CD4-positive, alpha-beta T cell treated with Interleukin-4 for 4 hours (primary cell): ENCODE results near the gene DCC.

Source experiments
- DNase-seq: peaks from one replicate; pipeline ENCODE4 v3.0.0-alpha.2; 2020

Gene DCC

GRCh38 chr18:52950155-52950554 is 610.2 kb downstream of the DCC start:
- no peak for DNase-seq

- no peak for DNase-seq
Observed at GRCh38 chr18:52953387-52953786, 613.4 kb downstream of the DCC start.

- DNase-seq, result no peak
Observed at GRCh38 chr18:52963481-52963880, 623.5 kb downstream of the DCC start.

GRCh38 chr18:52970686-52971085 is 630.7 kb downstream of the DCC start:
- DNase-seq, result no peak

- DNase-seq, result no peak
Observed at GRCh38 chr18:52971097-52971496, 631.1 kb downstream of the DCC start.

GRCh38 chr18:52979892-52980291 is 639.9 kb downstream of the DCC start:
- no peak for DNase-seq

- no peak for DNase-seq
Observed at GRCh38 chr18:52991246-52991645, 651.2 kb downstream of the DCC start.

GRCh38 chr18:52992041-52992440 is 652.0 kb downstream of the DCC start:
- DNase-seq, result no peak

GRCh38 chr18:52995875-52996274 is 655.9 kb downstream of the DCC start:
- DNase-seq, result no peak

GRCh38 chr18:52999633-53000032 is 659.6 kb downstream of the DCC start:
- no peak for DNase-seq

- DNase-seq, result no peak
Observed at GRCh38 chr18:53004798-53005197, 664.8 kb downstream of the DCC start.

GRCh38 chr18:53018791-53019190 is 678.8 kb downstream of the DCC start:
- no peak for DNase-seq

GRCh38 chr18:53025247-53025646 is 685.2 kb downstream of the DCC start:
- DNase-seq, result no peak

- DNase-seq, result no peak
Observed at GRCh38 chr18:53028565-53028964, 688.6 kb downstream of the DCC start.

GRCh38 chr18:53033128-53033527 is 693.1 kb downstream of the DCC start:
- DNase-seq, result no peak

- no peak for DNase-seq
Observed at GRCh38 chr18:53038608-53039007, 698.6 kb downstream of the DCC start.

- no peak for DNase-seq
Observed at GRCh38 chr18:53040286-53040685, 700.3 kb downstream of the DCC start.

GRCh38 chr18:53056064-53056463 is 716.1 kb downstream of the DCC start:
- DNase-seq, result no peak

GRCh38 chr18:53070788-53071187 is 730.8 kb downstream of the DCC start:
- DNase-seq, result no peak

- no peak for DNase-seq
Observed at GRCh38 chr18:53080687-53081086, 740.7 kb downstream of the DCC start.

GRCh38 chr18:53093636-53094035 is 753.6 kb downstream of the DCC start:
- no peak for DNase-seq

- DNase-seq, result no peak
Observed at GRCh38 chr18:53101536-53102105, 761.6 kb downstream of the DCC start.

GRCh38 chr18:53114441-53114840 is 774.4 kb downstream of the DCC start:
- DNase-seq, result no peak

GRCh38 chr18:53115876-53116585 is 776.0 kb downstream of the DCC start:
- DNase-seq, result no peak

- DNase-seq, result no peak
Observed at GRCh38 chr18:53117851-53118250, 777.9 kb downstream of the DCC start.
